Dermis blood vessel endothelial cell (primary cell): ENCODE measurements around the gene RNF207. TPM values are rescaled to one million over a fixed set of nuclear protein-coding genes. Genes with fewer than 3 reads are reported as not detected.
"Not testable (repeated sequence)": the region's sequence is repeated elsewhere in the genome, so short reads cannot be mapped to it uniquely, and the experiment has no call there.

Experiments
- DNase-seq: peaks from one replicate; pipeline ENCODE4 v3.0.0; 2010
- total RNA-seq: library from RNA; depleted of rRNA; stranded (reverse); fragments of >200 nt; gene quantifications from 2 replicates; pipeline ENCODE4 v1.2.3, GENCODE V29; 2014

The RNF207 gene
- total RNA-seq, 1 donor from 2014 or later = 37.6 TPM

DNA sequence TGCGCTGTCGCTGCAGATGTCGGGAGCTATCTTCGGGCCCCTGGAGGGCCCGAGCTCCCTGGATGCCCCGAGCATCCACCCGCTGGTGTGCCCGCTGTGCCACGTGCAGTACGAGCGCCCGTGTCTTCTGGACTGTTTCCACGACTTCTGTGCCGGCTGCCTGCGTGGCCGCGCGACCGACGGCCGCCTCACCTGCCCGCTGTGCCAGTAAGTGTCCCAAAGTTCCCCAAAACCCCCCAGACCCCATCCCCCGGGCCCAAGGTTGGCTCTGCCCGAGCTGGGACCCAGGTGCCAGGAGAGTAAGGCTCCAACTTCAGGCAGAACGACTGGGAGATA is 569 bp downstream of the RNF207 start:
- DNase-seq = no peak

GRCh38 chr1:6207075-6207885 is 1.4 kb downstream of the RNF207 start:
- DNase-seq = no peak

GRCh38 chr1:6207921-6208320 is 2.0 kb downstream of the RNF207 start:
- no peak for DNase-seq

DNA sequence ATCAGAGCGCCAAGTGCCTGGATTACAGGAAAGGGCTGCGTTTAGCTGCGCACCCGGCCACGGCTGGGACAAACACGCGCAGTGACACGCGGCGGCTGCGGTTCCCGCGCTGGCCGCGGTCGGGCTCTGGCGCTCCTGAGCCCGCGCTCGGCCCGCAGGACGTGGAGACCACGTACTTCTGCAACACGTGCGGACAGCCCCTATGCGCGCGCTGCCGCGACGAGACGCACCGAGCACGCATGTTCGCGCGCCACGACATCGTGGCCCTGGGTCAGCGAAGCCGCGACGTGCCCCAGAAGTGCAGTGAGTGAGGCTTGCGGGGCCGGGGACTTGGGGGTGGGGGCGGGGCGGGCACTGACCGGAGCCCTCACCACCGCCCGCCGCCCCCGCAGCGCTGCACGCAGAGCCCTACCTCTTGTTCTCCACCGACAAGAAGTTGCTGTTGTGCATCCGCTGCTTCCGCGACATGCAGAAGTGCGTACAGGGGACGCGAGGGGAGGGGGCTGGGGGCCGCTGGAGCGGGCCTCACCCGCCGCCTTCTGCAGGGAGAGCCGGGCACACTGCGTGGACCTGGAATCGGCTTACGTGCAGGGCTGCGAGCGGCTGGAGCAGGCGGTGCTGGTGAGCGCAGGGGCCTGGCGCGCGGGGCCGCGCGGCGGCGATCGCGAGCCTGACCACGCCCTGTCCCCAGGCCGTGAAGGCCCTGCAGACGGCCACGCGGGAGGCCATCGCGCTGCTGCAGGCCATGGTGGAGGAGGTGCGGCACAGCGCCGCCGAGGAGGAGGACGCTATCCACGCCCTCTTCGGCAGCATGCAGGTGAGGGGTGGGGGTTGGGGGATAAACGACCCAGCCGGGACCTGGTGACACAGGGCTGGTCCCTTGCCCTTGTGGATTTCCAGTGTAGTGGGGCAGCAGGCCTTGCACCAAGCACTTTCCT is 3.1 kb downstream of the RNF207 start:
- DNase-seq = peak; percentile 78

DNA sequence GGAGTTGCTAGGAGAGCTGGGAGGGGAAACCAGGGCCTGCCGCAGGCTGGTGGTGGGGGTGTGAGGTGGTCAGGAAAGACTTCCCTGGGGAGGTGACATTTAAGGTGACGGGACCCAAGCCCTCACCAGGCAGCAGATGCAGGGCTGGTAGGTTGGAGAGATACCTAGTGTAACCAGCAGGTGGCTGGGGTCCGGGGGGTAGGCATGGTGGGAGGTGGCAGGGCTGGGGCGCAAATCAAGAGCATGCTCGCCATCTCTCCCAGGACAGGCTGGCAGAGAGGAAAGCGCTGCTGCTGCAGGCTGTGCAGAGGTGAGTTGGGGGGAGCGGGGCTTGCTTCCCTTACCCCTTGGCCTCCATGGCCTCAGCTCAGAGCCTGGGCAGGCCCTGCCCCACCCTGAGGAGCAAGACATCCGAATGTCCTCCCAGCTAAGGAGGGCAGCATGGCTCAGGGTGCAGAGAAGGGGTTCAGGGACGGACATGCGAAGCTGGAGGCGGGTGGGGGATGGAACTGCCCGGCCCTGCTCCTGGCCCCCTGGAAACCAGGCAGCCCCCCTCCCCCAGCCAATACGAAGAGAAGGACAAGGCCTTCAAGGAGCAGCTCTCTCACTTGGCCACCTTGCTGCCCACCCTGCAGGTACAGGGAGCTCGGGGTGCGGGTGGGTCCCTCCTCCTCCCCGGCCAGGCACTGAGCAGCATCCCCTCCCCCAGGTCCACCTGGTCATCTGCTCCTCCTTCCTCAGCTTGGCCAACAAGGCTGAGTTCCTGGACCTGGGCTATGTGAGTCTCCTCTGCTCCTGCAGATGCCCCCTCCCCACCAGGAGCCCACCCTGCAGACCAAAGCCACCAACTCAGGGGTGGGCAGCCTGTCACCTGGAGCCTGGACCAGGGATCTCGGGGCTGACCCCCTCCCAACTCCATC is 4.0 kb downstream of the RNF207 start:
- DNase-seq = no peak

- DNase-seq = no peak
Observed at GRCh38 chr1:6210591-6211355, 4.9 kb downstream of the RNF207 start.

GRCh38 chr1:6211731-6212130 is 5.8 kb downstream of the RNF207 start:
- DNase-seq = no peak

- no peak for DNase-seq
Observed at GRCh38 chr1:6212193-6212959, 6.5 kb downstream of the RNF207 start.

GRCh38 chr1:6218375-6219164 is 12.7 kb downstream of the RNF207 start:
- no peak for DNase-seq

DNA sequence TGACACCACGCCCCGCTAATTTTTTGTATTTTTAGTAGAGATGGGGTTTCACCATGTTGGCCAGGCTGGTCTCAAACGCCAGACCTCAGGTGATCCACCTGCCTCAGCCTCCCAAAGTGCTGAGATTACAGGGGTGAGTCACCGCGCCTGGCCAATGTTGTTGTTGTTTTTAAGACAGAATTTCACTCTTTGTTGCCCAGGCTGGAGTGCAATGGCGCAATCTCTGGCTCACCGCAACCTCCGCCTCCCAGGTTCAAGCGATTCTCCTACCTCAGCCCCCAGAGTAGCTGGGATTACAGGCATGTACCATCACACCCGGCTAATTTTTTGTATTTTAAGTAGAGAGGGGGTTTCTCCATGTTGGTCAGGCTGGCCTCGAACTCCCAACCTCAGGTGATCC is 13.7 kb downstream of the RNF207 start:
- not testable (repeated sequence) for DNase-seq

DNA sequence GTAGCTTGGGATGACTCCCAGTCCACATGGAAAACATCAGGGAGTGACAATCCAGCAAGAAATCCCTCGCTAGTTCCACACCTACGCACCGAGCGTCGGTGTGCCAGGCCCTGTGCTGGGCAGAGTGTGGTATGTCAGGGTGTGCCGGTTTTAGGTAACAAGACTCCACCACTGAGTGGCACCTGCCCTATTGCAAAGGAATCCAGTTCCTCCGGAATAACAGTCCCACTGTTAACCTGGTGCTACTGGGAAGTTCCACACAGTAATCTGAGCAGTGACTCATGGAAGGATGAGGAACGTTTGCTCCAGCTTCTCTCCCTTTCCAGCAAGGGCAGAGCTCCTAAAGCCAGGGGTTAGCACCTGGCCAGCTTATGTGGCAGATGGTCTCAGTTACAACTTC is 14.3 kb downstream of the RNF207 start:
- DNase-seq = no peak

DNA sequence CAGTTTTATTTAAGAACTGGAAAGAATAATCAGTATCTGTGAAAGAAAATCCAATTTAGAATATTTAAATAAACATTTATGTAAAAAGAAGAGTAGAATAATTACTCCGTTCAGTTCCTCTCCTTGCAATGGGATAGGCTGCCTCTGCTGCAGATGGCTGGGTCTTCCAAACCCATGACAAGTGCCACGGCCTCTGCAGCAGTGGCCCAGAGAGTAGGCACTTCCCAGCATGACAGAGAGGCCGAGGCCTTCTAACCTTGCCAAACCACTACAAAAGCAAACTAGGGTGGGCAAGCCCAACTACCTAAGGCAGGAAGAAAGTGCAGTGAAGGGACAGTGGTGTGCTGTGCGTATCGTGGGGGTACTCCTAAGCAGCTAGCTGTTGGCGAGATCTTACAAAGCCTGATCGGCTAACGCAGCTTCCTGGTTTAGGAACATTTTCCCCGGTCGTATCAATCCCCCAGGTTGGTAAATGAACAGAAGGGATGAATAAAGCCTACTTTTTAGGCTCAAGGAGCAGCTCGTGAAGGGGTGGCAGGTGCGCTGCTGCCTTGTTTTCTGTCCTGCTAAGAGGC is 15.4 kb downstream of the RNF207 start:
- DNase-seq = no peak

DNA sequence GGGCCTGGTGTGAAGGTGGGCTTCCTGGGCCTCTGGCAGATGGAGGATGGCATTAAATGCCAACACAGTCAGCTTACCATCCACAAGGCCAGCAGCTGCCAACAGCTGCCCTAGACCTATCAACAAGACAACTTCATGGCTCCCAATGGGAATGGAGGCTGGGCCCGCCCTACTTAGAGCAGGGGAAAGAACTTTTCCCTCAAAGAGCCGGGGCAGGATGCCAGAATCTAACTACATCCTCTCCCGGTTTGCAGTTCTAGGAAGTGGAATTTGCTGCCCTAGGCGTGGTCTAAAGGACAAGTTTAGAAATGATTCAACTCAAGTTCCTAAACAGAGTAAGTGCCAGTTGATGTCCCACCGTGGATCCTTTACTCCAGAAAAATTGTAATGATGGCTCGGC is 16.7 kb downstream of the RNF207 start:
- peak; percentile 56 for DNase-seq

- no peak for DNase-seq
Observed at GRCh38 chr1:6223617-6224016, 17.7 kb downstream of the RNF207 start.

DNA sequence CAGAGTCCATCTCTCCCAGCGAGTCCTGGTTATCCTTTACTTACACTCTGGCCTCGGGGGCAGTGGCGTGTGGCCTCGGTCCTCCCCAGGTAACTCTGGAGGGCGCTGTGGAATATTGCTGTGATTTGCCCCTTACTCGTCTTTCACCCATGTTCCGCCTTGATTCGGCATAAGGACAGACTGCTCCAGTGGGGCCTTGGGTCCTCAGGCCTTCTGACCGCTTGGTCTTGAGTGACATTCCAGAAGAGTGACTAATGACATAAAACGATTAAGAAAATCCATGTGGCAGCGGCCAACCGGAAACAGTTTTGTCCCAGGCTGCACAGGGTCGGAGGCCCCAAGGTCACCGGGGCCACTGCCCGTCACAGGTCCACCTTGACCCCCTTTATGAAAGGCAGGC is 18.8 kb downstream of the RNF207 start:
- DNase-seq = no peak

DNA sequence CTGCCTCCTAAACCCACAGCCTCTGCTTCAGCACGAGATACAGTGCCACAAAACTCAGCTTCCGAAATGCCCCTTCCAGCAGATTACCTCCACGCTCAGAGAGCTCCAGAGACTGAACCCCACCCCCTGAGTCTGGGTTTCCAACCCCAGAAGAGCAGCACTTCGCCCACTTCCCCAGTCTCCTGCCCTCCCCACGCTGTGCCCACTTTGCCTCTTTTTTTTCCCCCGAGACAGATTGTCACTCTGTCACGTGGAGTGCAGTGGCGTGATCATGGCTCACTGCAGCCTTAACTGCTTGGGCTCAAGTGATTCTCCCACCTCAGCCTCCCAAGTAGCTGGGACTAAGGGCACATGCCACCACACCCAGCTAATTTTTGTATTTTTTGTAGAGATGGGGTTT is 19.7 kb downstream of the RNF207 start:
- no peak for DNase-seq

DNA sequence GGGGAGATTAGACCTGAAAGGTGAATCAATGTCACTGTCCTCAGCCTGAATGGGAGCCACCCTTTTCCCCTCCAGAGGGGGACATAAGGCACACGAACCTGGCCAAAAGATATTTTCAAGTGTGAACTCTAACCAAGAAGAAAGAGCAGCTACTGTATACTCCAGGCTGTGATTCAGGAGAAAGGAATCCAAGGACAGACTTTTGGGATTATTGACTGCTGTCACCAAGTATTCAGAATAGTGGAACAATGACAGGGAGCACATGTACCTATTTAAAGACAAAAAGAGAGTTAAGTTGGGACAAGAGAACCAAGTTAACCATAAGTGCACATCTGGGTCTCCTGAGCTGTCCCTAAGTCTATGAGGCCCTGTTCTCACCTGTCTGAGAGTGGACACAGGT is 27.5 kb downstream of the RNF207 start:
- DNase-seq = no peak

GRCh38 chr1:6234502-6235295 is 28.8 kb downstream of the RNF207 start:
- DNase-seq = peak; percentile 41

DNA sequence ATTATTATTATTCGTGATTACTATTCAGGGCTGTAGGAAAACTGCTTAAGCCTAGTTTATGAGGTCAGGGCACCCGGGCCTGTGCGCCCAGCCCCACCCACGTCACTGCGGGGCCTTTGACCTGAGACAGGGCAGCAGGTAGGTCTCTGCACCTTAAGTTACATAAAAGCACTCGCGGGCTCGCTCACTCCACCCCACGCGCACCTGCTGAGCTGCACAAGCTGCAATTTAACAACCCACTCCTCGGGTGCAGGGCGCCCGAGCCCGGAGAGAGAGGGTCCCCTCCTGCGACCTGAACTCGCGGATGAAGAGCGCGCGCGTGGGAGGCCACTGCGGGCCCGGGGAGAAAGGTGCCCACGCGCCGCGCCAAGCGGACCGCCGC is 29.4 kb downstream of the RNF207 start:
- no peak for DNase-seq
